NB4 (cell line): ENCODE data around the gene MED13L.

Experiments
- MYC ChIP-seq: IDR thresholded peaks from 2 replicates; pipeline ENCODE4 v1.6.1; 2011; ENCODE audit warnings: low read depth, low read length
- TF ChIP-seq, protein P1 (sequence below): IDR thresholded peaks from 2 replicates; pipeline ENCODE4 v1.6.1; 2011; ENCODE audit warnings: low read depth, low read length
- TF ChIP-seq, protein P2 (sequence below): IDR thresholded peaks from one replicate; pipeline ENCODE4 v1.5.1; 2012; ENCODE audit warnings: low read depth, low read length

DNA sequence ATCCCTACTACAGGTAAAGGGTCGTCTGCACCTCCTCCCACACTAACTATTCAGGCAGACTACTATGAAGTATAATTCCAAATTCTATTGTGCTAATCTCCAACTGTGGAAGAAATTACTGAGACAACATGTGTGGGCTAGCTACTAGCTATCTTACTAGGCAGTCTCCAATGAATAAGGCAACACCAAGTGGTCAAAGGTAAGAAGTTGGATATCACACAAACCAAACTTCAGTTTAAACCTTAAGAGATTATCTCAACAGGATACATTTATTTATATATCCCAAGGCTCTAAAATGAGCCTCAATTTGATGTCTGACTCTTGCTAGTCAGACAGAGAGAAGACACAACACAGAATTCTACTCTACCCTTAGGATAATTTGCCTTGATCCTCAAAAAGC lies 14.1 kb downstream of the MED13L start:
- TF ChIP-seq, protein P1, sequence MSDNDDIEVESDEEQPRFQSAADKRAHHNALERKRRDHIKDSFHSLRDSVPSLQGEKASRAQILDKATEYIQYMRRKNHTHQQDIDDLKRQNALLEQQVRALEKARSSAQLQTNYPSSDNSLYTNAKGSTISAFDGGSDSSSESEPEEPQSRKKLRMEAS, result no peak
- TF ChIP-seq, protein P2, sequence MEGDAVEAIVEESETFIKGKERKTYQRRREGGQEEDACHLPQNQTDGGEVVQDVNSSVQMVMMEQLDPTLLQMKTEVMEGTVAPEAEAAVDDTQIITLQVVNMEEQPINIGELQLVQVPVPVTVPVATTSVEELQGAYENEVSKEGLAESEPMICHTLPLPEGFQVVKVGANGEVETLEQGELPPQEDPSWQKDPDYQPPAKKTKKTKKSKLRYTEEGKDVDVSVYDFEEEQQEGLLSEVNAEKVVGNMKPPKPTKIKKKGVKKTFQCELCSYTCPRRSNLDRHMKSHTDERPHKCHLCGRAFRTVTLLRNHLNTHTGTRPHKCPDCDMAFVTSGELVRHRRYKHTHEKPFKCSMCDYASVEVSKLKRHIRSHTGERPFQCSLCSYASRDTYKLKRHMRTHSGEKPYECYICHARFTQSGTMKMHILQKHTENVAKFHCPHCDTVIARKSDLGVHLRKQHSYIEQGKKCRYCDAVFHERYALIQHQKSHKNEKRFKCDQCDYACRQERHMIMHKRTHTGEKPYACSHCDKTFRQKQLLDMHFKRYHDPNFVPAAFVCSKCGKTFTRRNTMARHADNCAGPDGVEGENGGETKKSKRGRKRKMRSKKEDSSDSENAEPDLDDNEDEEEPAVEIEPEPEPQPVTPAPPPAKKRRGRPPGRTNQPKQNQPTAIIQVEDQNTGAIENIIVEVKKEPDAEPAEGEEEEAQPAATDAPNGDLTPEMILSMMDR, result no peak
- no peak for TF ChIP-seq MYC
